Measurements from ENCODE around the gene RARRES2.
"Not testable (repeated sequence)": the region's sequence is repeated elsewhere in the genome, so short reads cannot be mapped to it uniquely, and the experiment has no call there.

The RARRES2 gene

GRCh38 chr7:150341263-150342120 is at the start of gene RARRES2:
RARRES2 (minus strand) TSS chr7:150341629; CDS start chr7:150340609, 1,020 bp downstream.
- DNase-seq (ENCODE audit: low read depth), result no peak
- no peak for TF ChIP-seq CTCF (IDR thresholded peaks at IDR 0.05; ENCODE audit: control insufficient read depth, extremely low read depth, insufficient read depth)
- H3K4me3 ChIP-seq (ENCODE audit: low read depth, low read length), result no peak within 1 kb of the TSS

GRCh38 chr7:150390205-150390604 is 48.8 kb upstream of the RARRES2 start:
- no peak for TF ChIP-seq CTCF (IDR thresholded peaks at IDR 0.05; ENCODE audit: control insufficient read depth, extremely low read depth, insufficient read depth)
- DNase-seq (ENCODE audit: low read depth), result no peak
- no peak overlapping the region for H3K4me3 ChIP-seq (ENCODE audit: low read depth, low read length)

- no peak overlapping the region for H3K4me3 ChIP-seq (ENCODE audit: low read depth, low read length)
- no peak for TF ChIP-seq CTCF (IDR thresholded peaks at IDR 0.05; ENCODE audit: control insufficient read depth, extremely low read depth, insufficient read depth)
- DNase-seq (ENCODE audit: low read depth), result no peak
These were observed 48.0 kb upstream of the RARRES2 start for GRCh38 chr7:150389532-150389816.

- no peak for TF ChIP-seq CTCF (IDR thresholded peaks at IDR 0.05; ENCODE audit: control insufficient read depth, extremely low read depth, insufficient read depth)
- DNase-seq (ENCODE audit: low read depth), result no peak
- no peak overlapping the region for H3K4me3 ChIP-seq (ENCODE audit: low read depth, low read length)
These were observed 47.5 kb upstream of the RARRES2 start for GRCh38 chr7:150388709-150389531.

- no peak for TF ChIP-seq CTCF (IDR thresholded peaks at IDR 0.05; ENCODE audit: control insufficient read depth, extremely low read depth, insufficient read depth)
- H3K4me3 ChIP-seq (ENCODE audit: low read depth, low read length), result no peak overlapping the region
- no peak for DNase-seq (ENCODE audit: low read depth)
These were observed 46.9 kb upstream of the RARRES2 start for GRCh38 chr7:150388306-150388705.

- H3K4me3 ChIP-seq (ENCODE audit: low read depth, low read length); DNase-seq (ENCODE audit: low read depth): not testable (repeated sequence)
These were observed 44.5 kb upstream of the RARRES2 start for GRCh38 chr7:150385884-150386283.

GRCh38 chr7:150385302-150385723 is 43.9 kb upstream of the RARRES2 start:
- no peak overlapping the region for H3K4me3 ChIP-seq (ENCODE audit: low read depth, low read length)
- no peak for DNase-seq (ENCODE audit: low read depth)
- no peak for TF ChIP-seq CTCF (IDR thresholded peaks at IDR 0.05; ENCODE audit: control insufficient read depth, extremely low read depth, insufficient read depth)

Measured in LNCaP clone FGC (cell line).